Astrocyte of the spinal cord (primary cell): ENCODE results near the gene OXER1.

Experiments used
- DNase-seq: peaks from one replicate; pipeline ENCODE4 v3.0.0; 2011; ENCODE audit warnings: low read depth, low spot score
- H3K4me3 ChIP-seq: 2 replicates; pipeline ENCODE4 v1.5.1; 2011; ENCODE audit warnings: low read depth, mild to moderate bottlenecking, low read length, moderate library complexity
- CTCF ChIP-seq: IDR thresholded peaks from 2 replicates; pipeline ENCODE4 v1.5.1; 2012; ENCODE audit warnings: low read depth, mild to moderate bottlenecking, low read length, inconsistent platforms
- in situ Hi-C: cut with HindIII; loops from 2 replicates; pipeline ENCODE4 v1.10.0; 2017; ENCODE audit warnings: low sequenced_read_pairs

Gene OXER1

GRCh38 chr2:42808301-42808700 lies 44.4 kb upstream of the OXER1 start:
- no peak for DNase-seq
- no peak for TF ChIP-seq CTCF
- in situ Hi-C loops, result no loop called here
- H3K4me3 ChIP-seq, result no peak overlapping the region

- no peak for DNase-seq
- no peak for TF ChIP-seq CTCF
- H3K4me3 ChIP-seq, result no peak overlapping the region
- in situ Hi-C loops, result no loop called here
Observed at GRCh38 chr2:42806786-42807185, 42.9 kb upstream of the OXER1 start.

GRCh38 chr2:42804891-42805290 lies 41.0 kb upstream of the OXER1 start:
- no peak for TF ChIP-seq CTCF
- H3K4me3 ChIP-seq, result no peak overlapping the region
- in situ Hi-C loops, result no loop called here
- no peak for DNase-seq

- H3K4me3 ChIP-seq, result no peak overlapping the region
- DNase-seq, result peak; percentile 6
- in situ Hi-C loops, result no loop called here
- no peak for TF ChIP-seq CTCF
Observed at GRCh38 chr2:42804338-42804737, 40.4 kb upstream of the OXER1 start.

- in situ Hi-C loops, result no loop called here
- no peak for TF ChIP-seq CTCF
- DNase-seq, result no peak
- H3K4me3 ChIP-seq, result no peak overlapping the region
Observed at GRCh38 chr2:42802150-42802549, 38.2 kb upstream of the OXER1 start.

- no peak for TF ChIP-seq CTCF
- no peak for DNase-seq
- no peak overlapping the region for H3K4me3 ChIP-seq
- in situ Hi-C loops, result no loop called here
Observed at GRCh38 chr2:42801381-42801780, 37.4 kb upstream of the OXER1 start.

- no peak overlapping the region for H3K4me3 ChIP-seq
- DNase-seq, result no peak
- in situ Hi-C loops, result no loop called here
- no peak for TF ChIP-seq CTCF
Observed at GRCh38 chr2:42800981-42801380, 37.0 kb upstream of the OXER1 start.
